CD4-positive, alpha-beta T cell (primary cell): ENCODE data around the gene MIS12. TPM values are rescaled to one million over a fixed set of nuclear protein-coding genes. Genes with fewer than 3 reads are reported as not detected.

ENCODE experiments used
- ATAC-seq: fragments of 200-7000 bp; cut with Tn5 transposase; one replicate; pipeline ENCODE4 v1.10.0; 2022; ENCODE audit warnings: mild to moderate bottlenecking; ENCODE audit not compliant: poor library complexity
- CTCF ChIA-PET: fragments of 350-600 bp; sonication (Branson Sonifier 250); formaldehyde crosslinking; loops from one replicate; lab custom pipeline; 2021; ENCODE audit warnings: antibody characterized with exemption, inconsistent platforms; lab: Charles Lee
- POLR2A ChIA-PET: fragments of 350-600 bp; sonication (Branson Sonifier 250); formaldehyde crosslinking; loops from one replicate; lab custom pipeline; 2021; ENCODE audit warnings: antibody characterized with exemption, inconsistent platforms; lab: Charles Lee
- DNase-seq, 14 experiments: peaks; one replicate each; pipeline ENCODE4 v3.0.0-alpha.2; 2013 to 2020; ENCODE audit warnings: mixed read lengths in 2 of 14
- H3K27ac ChIP-seq, 2 donors: one replicate each; pipeline versions ENCODE4 v1.5.1 to v1.7.0; 2013; ENCODE audit warnings: low read length in 2 of 2, low read depth in 1 of 2, mild to moderate bottlenecking in 1 of 2
- H3K27me3 ChIP-seq, 2 experiments: 1 replicate in 1 of 2; 2 replicates in 1 of 2; pipeline versions ENCODE4 v1.6.1 to v1.7.0; 2013; ENCODE audit warnings: low read length in 2 of 2, control low read depth in 1 of 2, mild to moderate bottlenecking in 1 of 2, moderate library complexity in 1 of 2; ENCODE audit not compliant: insufficient read depth in 2 of 2, control insufficient read depth in 1 of 2
- H3K36me3 ChIP-seq: one replicate; pipeline ENCODE4 v1.6.1; 2013; ENCODE audit warnings: low read length, control low read depth; ENCODE audit not compliant: insufficient read depth
- H3K4me1 ChIP-seq: one replicate; pipeline ENCODE4 v1.6.1; 2013; ENCODE audit warnings: low read length, control low read depth; ENCODE audit not compliant: insufficient read depth
- H3K4me3 ChIP-seq: one replicate; pipeline ENCODE4 v1.5.1; 2013; ENCODE audit warnings: mild to moderate bottlenecking, low read length, moderate library complexity
- H3K9me3 ChIP-seq, 2 experiments: 1 replicate in 1 of 2; 2 replicates in 1 of 2; pipeline versions ENCODE4 v1.6.1 to v1.7.0; 2013; ENCODE audit warnings: low read length in 2 of 2, mild to moderate bottlenecking in 2 of 2, control low read depth in 1 of 2, moderate library complexity in 1 of 2; ENCODE audit not compliant: control insufficient read depth in 1 of 2, insufficient read depth in 1 of 2
- H3K27ac Mint-ChIP-seq: one replicate; pipeline ENCODE4 v1.8.0; 2020; ENCODE audit warnings: mixed read lengths
- H3K27me3 Mint-ChIP-seq: one replicate; pipeline ENCODE4 v1.8.0; 2021; ENCODE audit warnings: mixed read lengths
- H3K36me3 Mint-ChIP-seq: one replicate; pipeline ENCODE4 v1.8.0; 2021; ENCODE audit warnings: low read depth, mixed read lengths
- H3K4me1 Mint-ChIP-seq: one replicate; pipeline ENCODE4 v1.8.0; 2021; ENCODE audit warnings: low read depth, mixed read lengths
- H3K4me3 Mint-ChIP-seq: one replicate; pipeline ENCODE4 v1.8.0; 2020; ENCODE audit warnings: mild to moderate bottlenecking, mixed read lengths
- H3K9me3 Mint-ChIP-seq: one replicate; pipeline ENCODE4 v1.8.0; 2020; ENCODE audit warnings: mixed read lengths
- intact Hi-C, 2 experiments: fragments of 100-400 bp; cut with DNase I in 1 of 2; cut with micrococcal nuclease in 1 of 2; formaldehyde crosslinking; loops; one replicate each; pipeline versions ENCODE4 v1.15.1 to v1.9.0; 2023 to 2025; cut with DNase I, micrococcal nuclease
- total RNA-seq, 174 experiments: library from RNA in 2 of 174; stranded (reverse) in 2 of 174; gene quantifications; one replicate each; pipeline ENCODE4 v1.2.3 and lab custom pipeline; 2021 to 2026
- TF ChIP-seq, protein P1 (sequence below): fragments of 200-600 bp; IDR thresholded peaks from one replicate; pipeline ENCODE4 v1.8.0; 2022; ENCODE audit warnings: antibody characterized with exemption, mild to moderate bottlenecking

Gene MIS12
- total RNA-seq, 2 experiments from 2014 or later = 19.2 to 20.3 TPM

DNA sequence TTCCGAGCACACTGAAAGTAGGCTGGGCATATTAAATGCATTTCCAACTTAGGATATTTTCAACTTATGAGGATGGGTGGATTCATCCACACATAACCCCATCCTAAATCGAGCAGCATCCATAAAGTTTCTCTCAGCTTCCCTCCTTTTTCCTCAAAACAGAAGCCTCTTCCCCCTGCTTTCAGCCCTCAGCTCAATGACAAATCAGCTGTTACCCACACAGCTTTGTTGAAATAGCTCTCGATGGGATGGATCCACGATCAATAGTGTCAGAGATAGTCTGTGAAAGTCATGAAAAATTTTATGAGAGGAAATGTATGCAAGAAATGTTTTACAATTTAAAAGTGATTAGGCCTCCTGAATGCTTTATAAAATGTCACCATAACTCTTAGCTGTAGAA lies 20.1 kb upstream of the MIS12 start:
- H3K36me3 ChIP-seq = peaks cover 6% of the 10 kb centered on the region
- Mint-ChIP-seq H3K27ac (no peak overlapping the region), H3K27me3 (no peaks in the 10 kb centered on the region), H3K4me3 (peak overlapping the region; percentile 46), H3K4me1 (peaks cover 43% of the 10 kb centered on the region), H3K36me3 (peaks cover 6% of the 10 kb centered on the region), H3K9me3 (no peaks in the 10 kb centered on the region)
- ATAC-seq = no peak
- H3K27ac ChIP-seq = no peak overlapping the region
- peaks cover 24% of the 10 kb centered on the region for H3K4me1 ChIP-seq
- CTCF ChIA-PET = interaction anchor here (1.2 kb wide), 1 partner anchor 27 kb away, joined by 5 read pairs; the partner anchor contains the start of gene C1QBP
- POLR2A ChIA-PET = no interaction called here
- intact Hi-C loops = no loop called here
- no peaks in the 10 kb centered on the region for H3K27me3 ChIP-seq
- TF ChIP-seq, protein P1, sequence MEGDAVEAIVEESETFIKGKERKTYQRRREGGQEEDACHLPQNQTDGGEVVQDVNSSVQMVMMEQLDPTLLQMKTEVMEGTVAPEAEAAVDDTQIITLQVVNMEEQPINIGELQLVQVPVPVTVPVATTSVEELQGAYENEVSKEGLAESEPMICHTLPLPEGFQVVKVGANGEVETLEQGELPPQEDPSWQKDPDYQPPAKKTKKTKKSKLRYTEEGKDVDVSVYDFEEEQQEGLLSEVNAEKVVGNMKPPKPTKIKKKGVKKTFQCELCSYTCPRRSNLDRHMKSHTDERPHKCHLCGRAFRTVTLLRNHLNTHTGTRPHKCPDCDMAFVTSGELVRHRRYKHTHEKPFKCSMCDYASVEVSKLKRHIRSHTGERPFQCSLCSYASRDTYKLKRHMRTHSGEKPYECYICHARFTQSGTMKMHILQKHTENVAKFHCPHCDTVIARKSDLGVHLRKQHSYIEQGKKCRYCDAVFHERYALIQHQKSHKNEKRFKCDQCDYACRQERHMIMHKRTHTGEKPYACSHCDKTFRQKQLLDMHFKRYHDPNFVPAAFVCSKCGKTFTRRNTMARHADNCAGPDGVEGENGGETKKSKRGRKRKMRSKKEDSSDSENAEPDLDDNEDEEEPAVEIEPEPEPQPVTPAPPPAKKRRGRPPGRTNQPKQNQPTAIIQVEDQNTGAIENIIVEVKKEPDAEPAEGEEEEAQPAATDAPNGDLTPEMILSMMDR = no peak
- H3K4me3 ChIP-seq = no peak overlapping the region
- H3K9me3 ChIP-seq = no peaks in the 10 kb centered on the region
- DNase-seq = no peak

DNA sequence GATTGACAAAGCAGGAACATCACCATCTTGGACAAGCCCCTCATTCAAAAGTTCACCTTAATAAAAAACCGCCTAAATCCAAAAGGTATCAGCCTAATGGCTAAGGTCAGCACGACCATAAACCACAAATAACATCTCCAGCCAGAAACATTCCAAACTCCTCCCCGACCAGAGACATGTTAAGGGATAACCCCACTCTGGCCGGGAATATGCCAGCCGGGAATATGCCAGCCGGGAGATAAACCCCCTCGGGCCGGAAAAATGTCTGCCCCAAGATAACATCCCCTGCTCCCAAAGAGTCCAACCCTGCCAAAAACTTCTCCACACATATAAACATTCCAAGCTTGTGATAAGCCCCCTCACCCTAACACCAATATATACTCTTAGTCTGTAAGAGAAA lies 18.9 kb upstream of the MIS12 start:
- DNase-seq = no peak
- Mint-ChIP-seq H3K4me3 (peak overlapping the region; percentile 69), H3K4me1 (peaks cover 43% of the 10 kb centered on the region), H3K27me3 (no peaks in the 10 kb centered on the region), H3K9me3 (no peaks in the 10 kb centered on the region), H3K36me3 (peaks cover 14% of the 10 kb centered on the region), H3K27ac (peak overlapping the region; percentile 0)
- ATAC-seq = no peak
- intact Hi-C loops = no loop called here
- Histone ChIP-seq H3K4me1 (peaks cover 24% of the 10 kb centered on the region), H3K4me3 (peak overlapping the region; percentile 86), H3K27me3 (no peaks in the 10 kb centered on the region), H3K27ac (no peak overlapping the region), H3K36me3 (peaks cover 10% of the 10 kb centered on the region), H3K9me3 (no peaks in the 10 kb centered on the region)
- ChIA-PET POLR2A (interaction anchor here (1.5 to 2.8 kb wide), 3 partner anchors 18 to 45 kb away, joined by 3 to 33 read pairs (median 7); partner anchors contain the start of genes C1QBP, DERL2 and MIS12), CTCF (interaction anchor here (2.2 kb wide), 1 partner anchor 29 kb away, joined by 21 read pairs; the partner anchor contains the start of gene C1QBP)
- TF ChIP-seq, protein P1 = no peak

GRCh38 chr17:5468075-5468473 lies 18.3 kb upstream of the MIS12 start:
- Histone ChIP-seq H3K9me3 (no peaks in the 10 kb centered on the region), H3K27ac (no peak overlapping the region), H3K4me3 (peak overlapping the region; percentile 86), H3K4me1 (peaks cover 24% of the 10 kb centered on the region), H3K36me3 (peaks cover 12% of the 10 kb centered on the region), H3K27me3 (no peaks in the 10 kb centered on the region)
- Mint-ChIP-seq H3K27ac (peak overlapping the region; percentile 0), H3K4me3 (peak overlapping the region; percentile 69), H3K9me3 (no peaks in the 10 kb centered on the region), H3K4me1 (peaks cover 43% of the 10 kb centered on the region), H3K36me3 (peaks cover 19% of the 10 kb centered on the region), H3K27me3 (no peaks in the 10 kb centered on the region)
- CTCF ChIA-PET = interaction anchor here (2.2 kb wide), 1 partner anchor 29 kb away, joined by 21 read pairs; the partner anchor contains the start of gene C1QBP
- TF ChIP-seq, protein P1 = no peak
- POLR2A ChIA-PET = interaction anchor here (1.2 to 2.8 kb wide), 5 partner anchors 17 to 276 kb away, joined by 3 to 33 read pairs (median 4); partner anchors contain the start of genes C1QBP, DERL2, MIS12 and NUP88
- ATAC-seq (peak; percentile 39), DNase-seq (peak in 3 of 14 experiments; percentile 1 to 38 (median 37))
- intact Hi-C loops = loop anchor here (1.0 to 2.0 kb wide), 5 partner anchors 19 to 277 kb away; partner anchors contain the start of genes C1QBP (in 1 of the 2), DERL2 (in 1 of the 2), MIS12 (in 1 of the 2) and RPAIN (in 1 of the 2)
